Memory B cell (primary cell): ENCODE data around the gene ZNF709.
"Not testable (repeated sequence)": the region's sequence is repeated elsewhere in the genome, so short reads cannot be mapped to it uniquely, and the experiment has no call there.

Source experiments
- ATAC-seq: fragments of 150-1000 bp; cut with Tn5 transposase; 2 replicates; pipeline ENCODE4 v1.10.0; 2021; ENCODE audit warnings: low read depth, mild to moderate bottlenecking, moderate library complexity
- DNase-seq, 2 donors: peaks; one replicate each; pipeline ENCODE4 v3.0.0; 2022; ENCODE audit warnings: low spot score in 2 of 2
- H3K27ac Mint-ChIP-seq: one replicate; pipeline ENCODE4 v1.8.0; 2022; ENCODE audit warnings: mild to moderate bottlenecking, moderate library complexity, mixed read lengths
- H3K27me3 Mint-ChIP-seq: one replicate; pipeline ENCODE4 v1.8.0; 2022; ENCODE audit warnings: mixed read lengths
- H3K36me3 Mint-ChIP-seq: one replicate; pipeline ENCODE4 v1.8.0; 2022; ENCODE audit warnings: mild to moderate bottlenecking, mixed read lengths
- H3K4me1 Mint-ChIP-seq: one replicate; pipeline ENCODE4 v1.8.0; 2022; ENCODE audit warnings: mixed read lengths
- H3K4me3 Mint-ChIP-seq: one replicate; pipeline ENCODE4 v1.8.0; 2022; ENCODE audit warnings: mild to moderate bottlenecking, moderate library complexity, mixed read lengths
- H3K9me3 Mint-ChIP-seq: one replicate; pipeline ENCODE4 v1.8.0; 2022; ENCODE audit warnings: mixed read lengths

The ZNF709 gene

DNA sequence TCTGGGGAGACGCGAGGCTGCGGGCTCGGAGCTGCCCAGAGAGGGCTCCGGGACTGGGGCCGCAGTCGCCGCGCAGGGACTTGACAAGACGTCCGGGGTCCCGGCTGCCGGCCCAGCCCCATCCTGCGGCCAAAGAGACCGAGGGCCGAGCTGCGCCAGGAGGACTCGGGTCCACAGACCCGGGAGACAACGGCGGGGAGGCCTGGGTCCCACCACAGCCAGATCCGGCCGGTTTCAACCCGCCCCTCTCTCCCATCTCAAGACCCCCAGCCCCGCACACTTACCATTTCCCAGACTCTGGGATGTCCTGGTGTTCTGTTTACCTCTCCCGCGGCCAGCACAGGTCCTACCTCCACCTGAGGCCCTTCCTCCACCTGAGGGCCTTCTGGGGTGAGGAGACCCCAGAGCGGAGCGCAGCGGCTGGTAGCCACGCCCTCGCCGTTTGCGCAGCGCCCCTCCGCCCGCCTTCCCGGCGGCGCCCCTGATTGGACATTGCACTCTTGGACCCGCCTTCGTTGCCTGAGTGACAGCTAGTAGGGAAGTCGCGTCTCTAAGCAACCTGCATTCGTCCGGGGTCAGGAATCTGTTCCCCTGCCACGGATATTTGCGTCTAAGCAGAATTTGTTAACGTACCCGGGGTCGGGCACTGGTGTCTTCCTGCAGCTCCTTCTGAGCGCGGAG lies at the start of gene ZNF709:
ZNF709 (minus strand) TSS at position 446 of the 681 bp plus-strand sequence; CDS start at position 287, 159 bp downstream.
- H3K27ac Mint-ChIP-seq: peak within 1 kb of the TSS; percentile 91
- H3K27me3 Mint-ChIP-seq: no peaks in the 10 kb centered on the region
- peak within 1 kb of the TSS; percentile 96 for H3K4me3 Mint-ChIP-seq
- H3K36me3 Mint-ChIP-seq: no peaks in the 10 kb centered on the region
- H3K4me1 Mint-ChIP-seq: peaks cover 25% of the 10 kb centered on the region
- ATAC-seq (peak; percentile 97), DNase-seq (peak; percentile 86 to 88)
- no peaks in the 10 kb centered on the region for H3K9me3 Mint-ChIP-seq

DNA sequence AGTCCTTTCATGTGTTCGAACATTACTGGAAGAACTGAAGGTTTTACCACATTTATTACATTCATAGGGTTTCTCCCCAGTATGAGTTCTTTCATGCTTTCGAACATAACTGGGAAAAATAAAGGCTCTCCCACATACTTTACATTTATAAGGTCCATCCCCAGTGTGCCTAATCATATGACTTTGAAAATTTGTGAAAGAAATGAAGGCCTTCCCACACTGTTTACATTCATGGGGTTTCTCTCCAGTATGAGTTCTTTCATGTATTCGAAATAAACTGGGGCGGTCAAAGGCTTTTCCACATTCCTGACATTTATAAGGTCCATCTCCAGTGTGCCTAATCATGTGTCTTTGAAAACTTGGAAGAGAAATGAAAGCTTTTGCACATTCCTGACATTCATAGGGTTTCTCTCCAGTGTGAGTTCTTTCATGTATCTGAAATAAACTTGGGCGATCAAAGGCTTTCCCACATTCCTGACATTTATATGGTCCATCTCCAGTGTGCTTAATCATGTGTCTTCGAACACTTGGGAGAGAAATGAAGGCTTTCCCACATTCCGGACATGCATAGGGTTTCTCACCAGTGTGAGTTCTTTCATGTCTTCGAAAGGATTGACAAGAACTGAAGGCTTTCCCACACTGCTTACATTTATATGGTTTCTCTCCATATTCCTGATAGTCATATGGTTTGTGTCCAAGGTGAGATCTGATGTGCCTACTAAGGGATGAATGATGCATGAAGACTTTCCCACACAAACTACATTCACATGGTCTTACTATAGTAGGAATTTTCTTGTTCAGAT lies 42.6 kb upstream of the ZNF709 start:
- peaks cover 65% of the 10 kb centered on the region for H3K36me3 Mint-ChIP-seq
- peaks cover 15% of the 10 kb centered on the region for H3K9me3 Mint-ChIP-seq
- no peak overlapping the region for H3K27ac Mint-ChIP-seq
- no peaks in the 10 kb centered on the region for H3K27me3 Mint-ChIP-seq
- ATAC-seq (no peak), DNase-seq (no peak)
- no peaks in the 10 kb centered on the region for H3K4me1 Mint-ChIP-seq
- H3K4me3 Mint-ChIP-seq: no peak overlapping the region

DNA sequence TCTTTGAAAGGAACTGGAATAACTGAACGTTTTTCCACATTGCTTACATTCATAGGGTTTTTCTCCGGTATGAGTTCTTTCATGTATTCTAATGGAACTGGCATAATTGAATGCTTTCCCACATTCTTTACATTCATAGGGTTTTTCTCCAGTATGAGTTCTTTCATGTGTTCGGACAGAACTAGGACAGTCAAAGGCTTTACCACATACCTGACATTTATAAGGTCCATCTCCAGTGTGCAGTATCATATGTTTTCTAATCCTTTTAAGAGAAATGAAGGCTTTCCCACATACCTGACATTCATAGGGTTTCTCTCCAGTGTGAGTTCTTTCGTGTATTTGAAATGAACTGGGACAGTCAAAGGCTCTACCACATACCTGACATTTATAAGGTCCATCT lies 41.9 kb upstream of the ZNF709 start:
- Mint-ChIP-seq H3K36me3 (peaks cover 66% of the 10 kb centered on the region), H3K4me3 (no peak overlapping the region), H3K27me3 (no peaks in the 10 kb centered on the region), H3K4me1 (no peaks in the 10 kb centered on the region), H3K9me3 (peaks cover 16% of the 10 kb centered on the region), H3K27ac (no peak overlapping the region)
- ATAC-seq (no peak), DNase-seq (no peak)

DNA sequence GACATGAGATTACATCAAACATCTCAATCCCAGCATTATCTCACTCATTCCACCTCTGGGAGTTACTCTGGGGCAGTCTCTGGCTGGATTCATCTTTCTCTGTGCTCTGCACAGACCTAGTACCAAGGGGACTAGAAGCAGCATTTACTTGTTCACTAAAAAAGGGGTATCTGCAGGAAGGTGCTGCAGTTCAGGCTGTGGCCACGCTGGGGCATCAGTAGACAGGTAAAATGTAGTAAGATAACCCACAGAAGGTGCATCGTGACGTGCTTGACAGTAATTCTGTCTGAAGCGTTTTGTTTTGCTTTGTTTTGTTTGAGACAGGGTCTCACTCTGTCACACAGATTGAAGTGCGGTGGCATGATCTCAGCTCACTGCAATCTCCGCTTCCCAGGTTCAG lies 37.4 kb upstream of the ZNF709 start:
- Mint-ChIP-seq H3K27me3 (no peaks in the 10 kb centered on the region), H3K36me3 (peaks cover 52% of the 10 kb centered on the region), H3K27ac (no peak overlapping the region), H3K4me3 (no peak overlapping the region), H3K9me3 (peaks cover 26% of the 10 kb centered on the region), H3K4me1 (no peaks in the 10 kb centered on the region)
- DNase-seq (no peak), ATAC-seq (no peak)

DNA sequence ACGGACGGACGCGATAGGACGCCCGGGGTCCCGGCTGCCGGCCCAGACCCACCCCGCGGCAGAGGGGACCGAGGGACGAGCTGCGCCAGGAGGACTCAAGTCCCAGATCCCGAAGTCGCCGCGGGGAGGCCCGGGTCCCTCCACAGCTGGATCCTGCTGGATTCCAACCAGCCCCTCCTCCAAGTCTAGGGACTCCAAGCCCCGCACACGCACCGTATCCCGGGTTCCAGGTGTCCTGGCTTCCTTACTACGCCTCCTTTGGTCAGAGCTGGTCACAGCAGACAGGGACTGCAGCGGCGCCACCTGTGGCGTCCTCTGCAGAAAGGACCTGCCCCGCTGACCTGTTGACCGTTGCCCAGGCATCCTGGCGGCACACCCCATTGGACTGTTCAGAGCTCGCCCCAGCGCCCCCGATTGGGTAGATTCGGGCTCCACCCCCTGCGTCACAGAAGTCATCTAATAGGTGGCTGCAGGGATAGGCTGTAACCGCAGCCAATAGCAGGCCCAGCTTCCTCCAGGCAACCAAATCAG lies 29.0 kb upstream of the ZNF709 start:
- H3K4me1 Mint-ChIP-seq: no peaks in the 10 kb centered on the region
- H3K9me3 Mint-ChIP-seq: peaks cover 3% of the 10 kb centered on the region
- H3K4me3 Mint-ChIP-seq: no peak overlapping the region
- H3K27ac Mint-ChIP-seq: no peak overlapping the region
- no peaks in the 10 kb centered on the region for H3K27me3 Mint-ChIP-seq
- ATAC-seq (no peak), DNase-seq (no peak)
- H3K36me3 Mint-ChIP-seq: peaks cover 10% of the 10 kb centered on the region

DNA sequence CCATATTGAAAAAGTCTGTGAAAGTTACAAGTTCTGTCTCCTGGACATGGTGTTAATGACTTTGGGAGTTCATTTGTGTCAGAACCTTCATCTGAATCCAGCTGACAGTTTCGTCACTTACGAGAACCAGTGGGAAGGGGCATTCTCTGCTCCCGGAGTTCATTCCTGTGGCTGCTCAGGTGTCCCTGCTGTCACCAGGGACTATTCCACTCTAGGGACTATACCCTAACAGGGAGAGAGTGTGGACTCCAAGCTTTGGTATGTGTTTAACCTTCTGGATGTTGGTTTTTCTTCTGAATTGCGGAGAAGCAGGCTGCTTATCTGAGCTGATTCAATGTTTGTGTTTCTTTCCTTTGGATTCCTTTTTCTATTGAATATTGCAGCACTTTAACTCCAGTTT lies 12.4 kb upstream of the ZNF709 start:
- Mint-ChIP-seq H3K4me1 (peaks cover 8% of the 10 kb centered on the region), H3K9me3 (no peaks in the 10 kb centered on the region), H3K4me3 (no peak overlapping the region), H3K27ac (no peak overlapping the region), H3K36me3 (no peaks in the 10 kb centered on the region), H3K27me3 (no peaks in the 10 kb centered on the region)
- ATAC-seq (no peak), DNase-seq (no peak)

DNA sequence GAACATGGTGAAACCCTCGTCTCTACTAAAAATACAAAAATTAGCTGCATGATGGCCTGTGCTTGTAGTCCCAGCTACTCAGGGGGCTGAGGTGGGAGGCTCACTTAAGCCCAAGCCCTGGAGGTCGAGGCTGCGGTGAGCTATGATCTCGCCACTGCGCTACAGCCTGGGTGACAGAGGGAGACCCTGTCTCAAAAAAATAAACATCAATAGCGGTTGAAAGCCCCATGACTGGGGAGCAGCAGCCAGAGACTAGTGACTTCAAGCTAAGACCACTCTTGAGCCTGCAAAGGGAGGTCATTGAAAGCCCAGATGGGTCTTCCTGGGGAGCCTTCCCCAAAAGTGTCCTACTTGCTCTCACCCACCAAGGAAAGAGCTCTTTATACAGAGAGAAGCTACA lies 11.9 kb upstream of the ZNF709 start:
- no peaks in the 10 kb centered on the region for H3K36me3 Mint-ChIP-seq
- no peak for DNase-seq
- H3K27me3 Mint-ChIP-seq: no peaks in the 10 kb centered on the region
- H3K4me1 Mint-ChIP-seq: peaks cover 8% of the 10 kb centered on the region
- H3K27ac Mint-ChIP-seq: no peak overlapping the region
- no peaks in the 10 kb centered on the region for H3K9me3 Mint-ChIP-seq
- peak overlapping the region; percentile 90 for H3K4me3 Mint-ChIP-seq
- ATAC-seq: no peak

DNA sequence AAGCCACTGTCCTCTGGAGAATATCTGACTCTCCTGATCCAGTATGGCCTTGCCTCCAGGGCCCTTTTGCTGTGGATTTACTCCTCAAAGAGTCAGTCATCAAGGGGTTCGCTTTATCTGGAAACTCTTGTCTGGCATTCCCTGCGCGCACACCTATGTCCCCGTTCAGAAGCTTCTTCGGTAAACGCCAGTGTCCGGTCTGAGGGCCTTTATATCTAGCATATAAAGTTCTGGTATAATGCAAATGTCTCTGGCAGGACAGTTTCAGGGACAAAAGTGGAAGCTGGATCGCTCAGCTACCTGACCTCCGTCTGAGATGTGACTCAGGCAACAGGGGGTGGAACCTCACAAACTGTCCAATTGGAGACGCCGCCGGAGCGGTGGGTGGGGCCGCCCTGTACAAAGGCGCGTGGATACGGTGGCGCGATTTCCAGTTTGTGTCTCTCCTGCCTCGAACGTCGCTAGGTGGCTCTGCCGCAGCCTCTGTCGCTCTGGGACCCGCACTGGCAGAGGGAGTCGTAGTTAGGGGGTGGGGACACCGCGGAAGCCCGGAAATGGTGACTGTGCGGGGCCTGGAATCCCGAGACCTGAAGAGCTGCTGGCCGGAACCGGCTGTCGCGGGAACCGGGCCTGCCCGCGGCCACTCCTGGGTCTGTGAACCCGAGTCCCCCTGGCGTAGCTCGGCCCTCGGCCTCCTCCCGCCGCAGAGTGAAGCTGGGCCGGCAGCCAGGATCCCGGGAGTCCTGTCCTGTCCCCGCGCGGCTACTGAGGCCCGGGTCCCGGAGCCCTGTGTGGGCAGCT lies 10.6 kb upstream of the ZNF709 start:
- DNase-seq (peak; percentile 77 to 84), ATAC-seq (peak; percentile 99)
- Mint-ChIP-seq H3K27me3 (no peaks in the 10 kb centered on the region), H3K27ac (peak overlapping the region; percentile 93), H3K9me3 (no peaks in the 10 kb centered on the region), H3K4me3 (peak overlapping the region; percentile 90), H3K4me1 (peaks cover 8% of the 10 kb centered on the region), H3K36me3 (no peaks in the 10 kb centered on the region)

DNA sequence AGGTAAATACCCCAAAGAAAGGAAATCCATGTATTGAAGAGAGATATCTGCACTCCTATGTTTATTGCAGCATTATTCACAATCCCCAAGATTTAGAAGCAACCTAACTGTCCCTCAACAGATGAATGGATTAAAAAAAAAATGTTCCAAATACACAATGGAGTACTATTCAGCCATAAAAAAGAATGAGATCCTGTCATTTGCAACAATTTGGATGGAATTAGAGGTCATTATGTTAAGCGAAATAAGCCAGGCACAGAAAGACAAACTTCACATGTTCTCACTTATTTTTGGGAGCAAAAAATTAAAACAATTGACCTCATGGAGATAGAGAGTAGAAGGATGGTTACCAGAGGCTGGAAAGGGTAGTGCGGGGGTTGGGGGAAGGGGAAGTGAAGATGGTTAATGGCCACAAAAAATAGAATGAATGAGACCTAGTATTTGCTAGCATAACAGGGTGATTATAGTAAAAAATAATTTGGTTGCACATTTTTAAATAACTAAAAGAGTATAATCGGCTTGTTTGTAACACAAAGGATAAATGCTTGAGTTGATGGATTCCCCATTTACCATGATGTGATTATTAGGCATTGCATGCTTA lies 9.7 kb upstream of the ZNF709 start:
- ATAC-seq: no peak
- Mint-ChIP-seq H3K27ac (no peak overlapping the region), H3K4me1 (peaks cover 8% of the 10 kb centered on the region), H3K27me3 (no peaks in the 10 kb centered on the region), H3K4me3 (peak overlapping the region; percentile 64), H3K36me3 (no peaks in the 10 kb centered on the region), H3K9me3 (no peaks in the 10 kb centered on the region)
- DNase-seq: no peak

DNA sequence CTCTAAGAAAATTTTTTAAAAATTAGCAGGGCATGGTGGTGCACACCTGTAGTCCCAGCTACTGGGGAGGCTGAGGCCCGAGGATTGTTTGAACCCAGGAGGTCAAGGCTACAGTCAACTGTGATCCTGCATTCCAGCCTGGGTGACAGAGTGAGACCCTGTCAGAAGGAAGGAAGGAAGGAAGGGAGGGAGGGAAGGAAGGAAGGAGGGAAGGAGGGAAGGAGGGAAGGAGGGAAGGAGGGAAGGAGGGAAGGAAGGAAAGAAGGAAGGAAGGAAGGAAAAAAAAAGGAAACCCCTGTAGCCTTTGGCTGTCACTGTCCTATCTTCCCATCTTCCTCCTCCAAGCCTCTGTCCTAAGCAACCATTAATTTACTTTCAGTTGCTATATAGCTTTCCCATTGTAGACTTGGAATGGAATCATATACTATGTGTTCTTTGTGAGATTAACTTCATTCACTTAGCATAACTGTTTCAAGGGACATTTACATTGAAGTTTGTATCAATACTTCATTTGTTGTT lies 1.7 kb upstream of the ZNF709 start:
- not testable (repeated sequence) for ATAC-seq, DNase-seq, H3K27me3 Mint-ChIP-seq, H3K36me3 Mint-ChIP-seq, H3K4me3 Mint-ChIP-seq, H3K9me3 Mint-ChIP-seq, H3K27ac Mint-ChIP-seq
- H3K4me1 Mint-ChIP-seq: peaks cover 25% of the 10 kb centered on the region

DNA sequence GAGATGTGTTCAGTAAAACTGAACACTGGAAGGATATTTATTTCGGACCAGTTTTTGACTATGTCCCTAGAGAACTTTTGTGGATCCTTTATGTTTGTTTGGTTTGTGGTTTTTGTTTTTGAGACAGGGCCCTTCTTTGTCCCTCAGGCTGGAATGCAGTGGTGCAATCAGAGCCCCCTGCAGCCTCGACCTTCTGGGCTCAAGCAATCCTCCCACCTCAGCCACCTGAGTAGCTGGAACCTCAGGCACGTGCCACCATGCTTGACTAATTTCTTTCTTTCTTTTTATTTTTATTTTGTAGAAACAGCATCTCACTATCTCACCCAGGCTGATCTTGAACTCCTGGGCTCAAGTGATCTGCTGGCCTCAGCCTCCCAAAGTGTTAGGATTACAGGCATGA lies 955 bp upstream of the ZNF709 start:
- H3K27me3 Mint-ChIP-seq: no peaks in the 10 kb centered on the region
- no peaks in the 10 kb centered on the region for H3K9me3 Mint-ChIP-seq
- peak overlapping the region; percentile 96 for H3K4me3 Mint-ChIP-seq
- DNase-seq: no peak
- peaks cover 25% of the 10 kb centered on the region for H3K4me1 Mint-ChIP-seq
- no peak overlapping the region for H3K27ac Mint-ChIP-seq
- no peaks in the 10 kb centered on the region for H3K36me3 Mint-ChIP-seq
- no peak for ATAC-seq

DNA sequence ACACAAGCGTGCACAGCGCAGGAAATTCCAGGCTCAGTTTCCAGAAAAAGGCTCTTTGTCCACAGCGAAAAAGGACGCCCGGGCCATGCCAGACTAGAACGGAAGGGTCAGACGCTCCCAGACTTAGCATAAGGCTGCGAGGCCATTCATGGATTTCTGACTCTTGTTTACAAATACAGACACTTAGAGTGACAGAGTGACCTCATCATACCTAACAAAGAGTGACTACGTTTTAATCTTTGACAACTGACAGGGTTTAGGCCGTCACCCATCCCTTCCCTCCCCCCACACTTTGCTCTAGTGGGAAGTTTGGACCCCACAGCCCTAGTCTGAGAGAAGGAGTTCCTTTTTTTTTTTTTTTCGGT lies 418 bp upstream of the ZNF709 start:
- ATAC-seq (no peak), DNase-seq (no peak)
- H3K4me1 Mint-ChIP-seq: peaks cover 25% of the 10 kb centered on the region
- H3K27me3 Mint-ChIP-seq: no peaks in the 10 kb centered on the region
- peak overlapping the region; percentile 91 for H3K27ac Mint-ChIP-seq
- H3K4me3 Mint-ChIP-seq: peak overlapping the region; percentile 96
- H3K36me3 Mint-ChIP-seq: no peaks in the 10 kb centered on the region
- no peaks in the 10 kb centered on the region for H3K9me3 Mint-ChIP-seq

DNA sequence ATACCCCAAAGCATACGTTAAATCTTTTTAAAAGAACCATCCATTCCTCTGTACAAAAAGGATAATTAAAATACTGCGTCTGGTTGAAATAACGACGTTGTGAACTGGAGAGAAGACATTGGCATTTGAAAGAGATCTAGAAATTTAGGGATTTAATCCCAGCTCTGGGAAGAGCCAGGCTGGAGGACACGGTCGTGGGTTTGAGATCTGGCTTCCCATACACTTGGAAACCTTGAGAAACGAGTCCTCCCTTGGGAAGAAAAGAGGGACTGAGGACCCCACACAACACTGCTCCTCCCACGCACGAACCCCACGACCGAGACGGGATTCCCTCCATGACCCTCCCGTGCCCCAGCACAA lies 625 bp downstream of the ZNF709 start:
- DNase-seq (no peak), ATAC-seq (no peak)
- H3K27ac Mint-ChIP-seq: peak overlapping the region; percentile 70

More for the DNA sequence above, 625 bp downstream of the ZNF709 start:
- H3K4me3 Mint-ChIP-seq: peak overlapping the region; percentile 96
- H3K4me1 Mint-ChIP-seq: peaks cover 25% of the 10 kb centered on the region
- H3K9me3 Mint-ChIP-seq: no peaks in the 10 kb centered on the region
- no peaks in the 10 kb centered on the region for H3K27me3 Mint-ChIP-seq
- H3K36me3 Mint-ChIP-seq: no peaks in the 10 kb centered on the region
